HFFc6 (cell line): Measurements from ENCODE around the gene ARHGEF38. TPM values are rescaled to one million over a fixed set of nuclear protein-coding genes. Genes with fewer than 3 reads are reported as not detected.

Source experiments
- DNase-seq: peaks from one replicate; pipeline ENCODE4 v3.0.0-alpha.2; 2018
- H3K27ac Mint-ChIP-seq: 2 replicates; pipeline ENCODE4 v1.8.0; 2020; ENCODE audit warnings: mild to moderate bottlenecking, mixed read lengths
- H3K27me3 Mint-ChIP-seq: 2 replicates; pipeline ENCODE4 v1.8.0; 2021; ENCODE audit warnings: mild to moderate bottlenecking, moderate library complexity, mixed read lengths; ENCODE audit not compliant: insufficient read depth
- H3K36me3 Mint-ChIP-seq: 2 replicates; pipeline ENCODE4 v1.8.0; 2021; ENCODE audit warnings: low read depth, mixed read lengths
- H3K4me1 Mint-ChIP-seq: 2 replicates; pipeline ENCODE4 v1.8.0; 2020; ENCODE audit warnings: low read depth, mixed read lengths
- H3K4me3 Mint-ChIP-seq: 2 replicates; pipeline ENCODE4 v1.8.0; 2020; ENCODE audit warnings: mild to moderate bottlenecking, moderate library complexity, mixed read lengths
- H3K9me3 Mint-ChIP-seq: 2 replicates; pipeline ENCODE4 v1.8.0; 2020; ENCODE audit warnings: mild to moderate bottlenecking, mixed read lengths
- CTCF ChIP-seq: fragments of 200-600 bp; sonication (generic); IDR thresholded peaks from 2 replicates; pipeline ENCODE4 v1.5.0; 2021; ENCODE audit warnings: antibody characterized with exemption, mild to moderate bottlenecking
- total RNA-seq, 6 experiments: library from RNA; stranded (reverse); fragmentation: NEBNext Ultra II Directional; extraction: Animal tissue kit (Norgen Biotek cat#: 25700); gene quantifications; 2 replicates in 1 of 6; 3 replicates in 5 of 6; pipeline ENCODE4 v1.2.3, GENCODE V29; 2021

ARHGEF38 gene
- total RNA-seq, 6 experiments from 2014 or later = not detected

DNA sequence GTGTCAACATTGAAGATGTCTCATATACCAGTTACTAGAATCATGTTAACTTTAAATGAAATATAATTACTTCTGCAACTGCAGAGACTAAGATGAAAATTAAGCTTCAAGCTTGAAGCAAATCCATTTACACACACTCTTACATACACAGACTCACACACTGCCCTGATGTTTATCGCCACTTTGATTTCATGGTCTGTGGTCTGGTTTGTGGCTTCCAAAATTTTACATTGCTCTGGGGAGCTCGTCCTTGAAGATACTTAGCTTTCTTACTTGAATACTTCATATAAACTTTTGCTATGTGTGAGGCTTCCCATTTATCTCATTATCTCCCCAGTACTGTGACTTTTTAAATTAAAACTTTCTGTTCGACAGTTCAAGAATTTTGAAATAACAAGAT lies 35.8 kb downstream of the ARHGEF38 start:
- Mint-ChIP-seq H3K27ac (no peak overlapping the region), H3K4me3 (no peak overlapping the region), H3K9me3 (no peaks in the 10 kb centered on the region), H3K4me1 (no peaks in the 10 kb centered on the region), H3K36me3 (no peaks in the 10 kb centered on the region), H3K27me3 (peaks cover 7% of the 10 kb centered on the region)
- no peak for TF ChIP-seq CTCF
- DNase-seq = no peak

GRCh38 chr4:105591573-105591972 lies 39.2 kb downstream of the ARHGEF38 start:
- Mint-ChIP-seq H3K4me1 (no peaks in the 10 kb centered on the region), H3K36me3 (no peaks in the 10 kb centered on the region), H3K4me3 (no peak overlapping the region), H3K27me3 (peaks cover 8% of the 10 kb centered on the region), H3K9me3 (no peaks in the 10 kb centered on the region), H3K27ac (no peak overlapping the region)
- DNase-seq = no peak
- no peak for TF ChIP-seq CTCF

- no peaks in the 10 kb centered on the region for H3K4me1 Mint-ChIP-seq
- H3K36me3 Mint-ChIP-seq = no peaks in the 10 kb centered on the region
- peaks cover 7% of the 10 kb centered on the region for H3K27me3 Mint-ChIP-seq
- no peak for TF ChIP-seq CTCF
- H3K4me3 Mint-ChIP-seq = no peak overlapping the region
- no peak for DNase-seq
- H3K9me3 Mint-ChIP-seq = no peaks in the 10 kb centered on the region
- H3K27ac Mint-ChIP-seq = no peak overlapping the region
These were observed 41.9 kb downstream of the ARHGEF38 start for GRCh38 chr4:105594099-105595010.

GRCh38 chr4:105596684-105597083 lies 44.3 kb downstream of the ARHGEF38 start:
- DNase-seq = no peak
- Mint-ChIP-seq H3K9me3 (no peaks in the 10 kb centered on the region), H3K4me1 (no peaks in the 10 kb centered on the region), H3K27me3 (peaks cover 3% of the 10 kb centered on the region), H3K36me3 (no peaks in the 10 kb centered on the region), H3K27ac (no peak overlapping the region), H3K4me3 (no peak overlapping the region)
- no peak for TF ChIP-seq CTCF

- no peaks in the 10 kb centered on the region for H3K9me3 Mint-ChIP-seq
- DNase-seq = no peak
- H3K27ac Mint-ChIP-seq = no peak overlapping the region
- no peak for TF ChIP-seq CTCF
- peaks cover 5% of the 10 kb centered on the region for H3K27me3 Mint-ChIP-seq
- no peak overlapping the region for H3K4me3 Mint-ChIP-seq
- H3K36me3 Mint-ChIP-seq = no peaks in the 10 kb centered on the region
- no peaks in the 10 kb centered on the region for H3K4me1 Mint-ChIP-seq
These were observed 45.6 kb downstream of the ARHGEF38 start for GRCh38 chr4:105598052-105598451.
